Smooth muscle cell (in vitro differentiated cells): ENCODE results near the gene TBL1XR1. TPM values are rescaled to one million over a fixed set of nuclear protein-coding genes. Genes with fewer than 3 reads are reported as not detected.

Experiments used
- DNase-seq: peaks from one replicate; lab custom pipeline; 2025; ENCODE audit not compliant: unreplicated experiment; lab: John Stamatoyannopoulos, UW
- H2AFZ ChIP-seq: fragments of 200-600 bp; sonication (generic); 2 replicates; pipeline ENCODE4 v1.6.0; 2016; ENCODE audit warnings: antibody characterized with exemption, low read depth, mild to moderate bottlenecking
- H3F3A ChIP-seq: fragments of 200-600 bp; sonication (generic); 2 replicates; pipeline ENCODE4 v1.6.0; 2017; ENCODE audit warnings: antibody characterized with exemption, low read depth
- H3K27ac ChIP-seq: fragments of 200-600 bp; sonication (generic); 2 replicates; pipeline ENCODE4 v1.5.1; 2016; ENCODE audit warnings: low read depth, mild to moderate bottlenecking
- H3K27me3 ChIP-seq: fragments of 200-600 bp; sonication (generic); 2 replicates; pipeline ENCODE4 v1.6.1; 2016; ENCODE audit warnings: low read depth, mild to moderate bottlenecking
- H3K36me3 ChIP-seq: fragments of 200-600 bp; sonication (generic); 2 replicates; pipeline ENCODE4 v1.5.1; 2016; ENCODE audit warnings: low read depth
- H3K4me1 ChIP-seq: fragments of 200-600 bp; sonication (generic); 2 replicates; pipeline ENCODE4 v1.5.1; 2016; ENCODE audit warnings: low read depth
- H3K4me2 ChIP-seq: fragments of 200-600 bp; sonication (generic); 2 replicates; pipeline ENCODE4 v1.6.0; 2016; ENCODE audit warnings: mild to moderate bottlenecking
- H3K4me3 ChIP-seq: fragments of 200-600 bp; sonication (generic); 2 replicates; pipeline ENCODE4 v1.5.1; 2016; ENCODE audit warnings: mild to moderate bottlenecking
- H3K79me2 ChIP-seq: fragments of 200-600 bp; sonication (generic); 2 replicates; pipeline ENCODE4 v1.6.0; 2016; ENCODE audit warnings: low read depth, mild to moderate bottlenecking
- H3K9ac ChIP-seq: fragments of 200-600 bp; sonication (generic); 2 replicates; pipeline ENCODE4 v1.6.0; 2016; ENCODE audit warnings: low read depth
- H3K9me3 ChIP-seq: fragments of 200-600 bp; sonication (generic); replicated peaks from 2 replicates; pipeline ENCODE4 v1.5.1; 2016; ENCODE audit warnings: low read depth
- H4K20me1 ChIP-seq: fragments of 200-600 bp; sonication (generic); 2 replicates; pipeline ENCODE4 v1.6.0; 2016; ENCODE audit warnings: low read depth
- CTCF ChIP-seq: fragments of 200-600 bp; sonication (generic); IDR thresholded peaks from 2 replicates; pipeline ENCODE4 v1.5.1; 2017; ENCODE audit warnings: borderline replicate concordance, mild to moderate bottlenecking, antibody characterized with exemption; ENCODE audit not compliant: insufficient read depth, poor library complexity, severe bottlenecking
- WGBS: methylation state at CpG from one replicate; pipeline ENCODE4 v1.1.7; 2016; ENCODE audit warnings: low lambda C conversion rate; 5-methylcytosine and 5-hydroxymethylcytosine counted together
- polyA plus RNA-seq: library from polyadenylated mRNA; unstranded; fragments of >200 nt; fragmentation: Nextera tagmentation; extraction: Ambion mirVana; gene quantifications from 2 replicates; pipeline ENCODE4 v1.2.1, GENCODE V29; 2016
- total RNA-seq: library from RNA; depleted of rRNA; stranded (reverse); fragments of >200 nt; gene quantifications from 2 replicates; pipeline ENCODE4 v1.2.3, GENCODE V29; 2014

Gene TBL1XR1
- total and polyA plus RNA-seq, 2 experiments from 2014 or later, result 19.9 to 115 TPM

DNA sequence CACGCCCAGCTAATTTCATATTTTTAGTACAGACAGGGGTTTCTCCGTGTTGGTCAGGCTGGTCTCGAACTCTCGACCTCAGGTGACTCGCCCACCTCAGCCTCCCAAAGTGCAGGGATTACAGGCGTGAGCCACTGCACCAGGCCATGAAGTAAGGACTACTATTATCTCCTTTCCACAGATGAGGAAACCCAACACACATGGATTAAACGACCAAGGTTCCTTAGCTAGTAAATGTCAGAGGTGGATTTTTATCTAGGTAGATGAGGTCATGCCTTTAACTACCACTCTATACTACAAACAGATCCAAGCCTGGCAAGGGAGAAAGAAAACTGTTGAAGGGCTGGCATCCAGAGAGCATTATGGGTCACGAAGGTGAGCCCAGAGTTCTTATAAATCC, 15.5 kb upstream of the TBL1XR1 start:
- H3K4me1 ChIP-seq, result no peaks in the 10 kb centered on the region
- no peak overlapping the region for H3K27ac ChIP-seq
- WGBS, result 94% methylated on average over 8 of the region's 8 CpGs

GRCh38 chr3:177212278-177212610, 15.0 kb upstream of the TBL1XR1 start:
- Histone ChIP-seq H3K4me1 (no peaks in the 10 kb centered on the region), H3K27me3 (no peaks in the 10 kb centered on the region), H3K9me3 (no peaks in the 10 kb centered on the region), H3K27ac (no peak overlapping the region), H3K79me2 (no peaks in the 10 kb centered on the region), H2AFZ (no peak overlapping the region), H3K36me3 (no peaks in the 10 kb centered on the region), H3K4me2 (no peak overlapping the region), H4K20me1 (no peaks in the 10 kb centered on the region), H3K9ac (no peak overlapping the region), H3F3A (no peaks in the 10 kb centered on the region), H3K4me3 (no peak overlapping the region)
- no peak for TF ChIP-seq CTCF
- DNase-seq, result no peak

More for the DNA sequence above, 15.5 kb upstream of the TBL1XR1 start:
- H2AFZ ChIP-seq, result no peak overlapping the region
- no peak overlapping the region for H3K9ac ChIP-seq
- no peaks in the 10 kb centered on the region for H3K36me3 ChIP-seq
- no peaks in the 10 kb centered on the region for H3F3A ChIP-seq
- no peaks in the 10 kb centered on the region for H3K9me3 ChIP-seq
- H3K4me3 ChIP-seq, result no peak overlapping the region
- no peak for TF ChIP-seq CTCF
- H4K20me1 ChIP-seq, result no peaks in the 10 kb centered on the region
- no peaks in the 10 kb centered on the region for H3K79me2 ChIP-seq
- no peak overlapping the region for H3K4me2 ChIP-seq
- DNase-seq, result no peak
- no peaks in the 10 kb centered on the region for H3K27me3 ChIP-seq

GRCh38 chr3:177211503-177212277, 14.4 kb upstream of the TBL1XR1 start:
- Histone ChIP-seq H3K27me3 (no peaks in the 10 kb centered on the region), H3K4me1 (no peaks in the 10 kb centered on the region), H3K4me3 (no peak overlapping the region), H3K9ac (no peak overlapping the region), H2AFZ (no peak overlapping the region), H3K36me3 (no peaks in the 10 kb centered on the region), H3F3A (no peaks in the 10 kb centered on the region), H3K79me2 (no peaks in the 10 kb centered on the region), H4K20me1 (no peaks in the 10 kb centered on the region), H3K4me2 (no peak overlapping the region), H3K9me3 (no peaks in the 10 kb centered on the region), H3K27ac (no peak overlapping the region)
- 92% methylated on average over 7 of the region's 7 CpGs for WGBS
- DNase-seq, result no peak
- no peak for TF ChIP-seq CTCF
